ENCODE data around the gene EPHA1.

DNA sequence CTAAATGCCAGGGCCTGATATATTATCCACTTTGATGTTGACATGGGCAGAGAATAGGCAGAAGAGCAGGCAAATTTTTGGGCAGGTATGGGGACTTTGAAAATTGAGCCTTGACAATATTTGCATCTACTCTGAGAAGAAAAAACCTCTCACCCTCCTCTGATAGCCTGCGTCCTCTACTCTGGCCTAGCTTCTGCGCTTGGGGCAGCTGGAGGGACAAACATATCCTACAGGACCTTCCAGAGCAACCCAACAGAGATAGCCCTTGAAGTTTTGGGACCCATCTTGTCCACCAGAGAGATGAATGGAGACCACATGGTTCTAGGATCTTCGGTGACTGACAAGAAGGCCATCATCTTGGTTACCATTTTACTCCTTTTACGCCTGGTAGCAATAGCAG lies 34.5 kb upstream of the EPHA1 start, which contains the start of gene TAS2R60:
- TF ChIP-seq, protein P1, sequence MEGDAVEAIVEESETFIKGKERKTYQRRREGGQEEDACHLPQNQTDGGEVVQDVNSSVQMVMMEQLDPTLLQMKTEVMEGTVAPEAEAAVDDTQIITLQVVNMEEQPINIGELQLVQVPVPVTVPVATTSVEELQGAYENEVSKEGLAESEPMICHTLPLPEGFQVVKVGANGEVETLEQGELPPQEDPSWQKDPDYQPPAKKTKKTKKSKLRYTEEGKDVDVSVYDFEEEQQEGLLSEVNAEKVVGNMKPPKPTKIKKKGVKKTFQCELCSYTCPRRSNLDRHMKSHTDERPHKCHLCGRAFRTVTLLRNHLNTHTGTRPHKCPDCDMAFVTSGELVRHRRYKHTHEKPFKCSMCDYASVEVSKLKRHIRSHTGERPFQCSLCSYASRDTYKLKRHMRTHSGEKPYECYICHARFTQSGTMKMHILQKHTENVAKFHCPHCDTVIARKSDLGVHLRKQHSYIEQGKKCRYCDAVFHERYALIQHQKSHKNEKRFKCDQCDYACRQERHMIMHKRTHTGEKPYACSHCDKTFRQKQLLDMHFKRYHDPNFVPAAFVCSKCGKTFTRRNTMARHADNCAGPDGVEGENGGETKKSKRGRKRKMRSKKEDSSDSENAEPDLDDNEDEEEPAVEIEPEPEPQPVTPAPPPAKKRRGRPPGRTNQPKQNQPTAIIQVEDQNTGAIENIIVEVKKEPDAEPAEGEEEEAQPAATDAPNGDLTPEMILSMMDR (IDR thresholded peaks at IDR 0.05) = no peak
- no peak for TF ChIP-seq POLR2A (IDR thresholded peaks at IDR 0.05)
